ENCODE results near the gene PALLD.
"Not testable (repeated sequence)": the region's sequence is repeated elsewhere in the genome, so short reads cannot be mapped to it uniquely, and the experiment has no call there.

Gene PALLD

GRCh38 chr4:168928346-168928745 lies 431.5 kb downstream of the PALLD start:
- H3K4me3 ChIP-seq (ENCODE audit: low read depth, low read length), result no peak overlapping the region
- DNase-seq (ENCODE audit: low read depth), result no peak

GRCh38 chr4:168928875-168929274 lies 432.0 kb downstream of the PALLD start:
- DNase-seq (ENCODE audit: low read depth), result no peak
- H3K4me3 ChIP-seq (ENCODE audit: low read depth, low read length), result no peak overlapping the region

GRCh38 chr4:168930413-168931196 lies 433.8 kb downstream of the PALLD start:
- no peak overlapping the region for H3K4me3 ChIP-seq (ENCODE audit: low read depth, low read length)
- DNase-seq (ENCODE audit: low read depth), result no peak

GRCh38 chr4:168931215-168931650 lies 434.4 kb downstream of the PALLD start:
- no peak overlapping the region for H3K4me3 ChIP-seq (ENCODE audit: low read depth, low read length)
- no peak for DNase-seq (ENCODE audit: low read depth)

- H3K4me3 ChIP-seq (ENCODE audit: low read depth, low read length), result no peak overlapping the region
- no peak for DNase-seq (ENCODE audit: low read depth)
Observed at GRCh38 chr4:168932138-168932537, 435.3 kb downstream of the PALLD start.

GRCh38 chr4:168933423-168933822 lies 436.6 kb downstream of the PALLD start:
- no peak for DNase-seq (ENCODE audit: low read depth)
- H3K4me3 ChIP-seq (ENCODE audit: low read depth, low read length), result no peak overlapping the region

GRCh38 chr4:168937473-168937872 lies 440.6 kb downstream of the PALLD start:
- not testable (repeated sequence) for DNase-seq (ENCODE audit: low read depth); H3K4me3 ChIP-seq (ENCODE audit: low read depth, low read length)

- no peak for DNase-seq (ENCODE audit: low read depth)
- no peak overlapping the region for H3K4me3 ChIP-seq (ENCODE audit: low read depth, low read length)
Observed at GRCh38 chr4:168942985-168943384, 446.1 kb downstream of the PALLD start.

GRCh38 chr4:168945291-168945690 lies 448.4 kb downstream of the PALLD start:
- DNase-seq (ENCODE audit: low read depth), result no peak

GRCh38 chr4:168952821-168953246 lies 456.0 kb downstream of the PALLD start:
- DNase-seq (ENCODE audit: low read depth); H3K4me3 ChIP-seq (ENCODE audit: low read depth, low read length): not testable (repeated sequence)

More at GRCh38 chr4:168945291-168945690, 448.4 kb downstream of the PALLD start:
- H3K4me3 ChIP-seq (ENCODE audit: low read depth, low read length), result no peak overlapping the region

GRCh38 chr4:168955674-168956073 lies 458.8 kb downstream of the PALLD start:
- no peak for DNase-seq (ENCODE audit: low read depth)
- no peak overlapping the region for H3K4me3 ChIP-seq (ENCODE audit: low read depth, low read length)

- H3K4me3 ChIP-seq (ENCODE audit: low read depth, low read length), result no peak overlapping the region
- DNase-seq (ENCODE audit: low read depth), result no peak
Observed at GRCh38 chr4:168960716-168961115, 463.9 kb downstream of the PALLD start.

GRCh38 chr4:168972596-168972995 lies 475.7 kb downstream of the PALLD start:
- DNase-seq (ENCODE audit: low read depth), result no peak

More at GRCh38 chr4:168972596-168972995, 475.7 kb downstream of the PALLD start:
- H3K4me3 ChIP-seq (ENCODE audit: low read depth, low read length), result no peak overlapping the region
